Liver (tissue), 9 donors: ENCODE results near the gene MCTP2. TPM values are rescaled to one million over a fixed set of nuclear protein-coding genes. Genes with fewer than 3 reads are reported as not detected.

Experiments
- DNase-seq: peaks from one replicate; pipeline ENCODE4 v3.0.0-alpha.2; 2017; ENCODE audit warnings: low spot score
- H3K27ac ChIP-seq, 2 donors: one replicate each; pipeline ENCODE4 v1.7.0; 2013; ENCODE audit warnings: inconsistent platforms in 2 of 2, low read length in 2 of 2, control low read depth in 1 of 2, low read depth in 1 of 2, mild to moderate bottlenecking in 1 of 2
- H3K27me3 ChIP-seq, 4 donors: one replicate each; pipeline versions ENCODE4 v1.6.1 to v1.7.0; 2013; ENCODE audit warnings: low read length in 3 of 4, inconsistent platforms in 1 of 4, mild to moderate bottlenecking in 1 of 4, moderate library complexity in 1 of 4; ENCODE audit not compliant: control insufficient read depth in 4 of 4, insufficient read depth in 4 of 4
- H3K36me3 ChIP-seq, 4 donors: one replicate each; pipeline versions ENCODE4 v1.6.1 to v1.7.0; 2013; ENCODE audit warnings: low read length in 3 of 4, mild to moderate bottlenecking in 3 of 4, low read depth in 1 of 4, moderate library complexity in 1 of 4; ENCODE audit not compliant: control insufficient read depth in 4 of 4, insufficient read depth in 3 of 4
- H3K4me1 ChIP-seq, 4 donors: one replicate each; pipeline versions ENCODE4 v1.6.1 to v1.7.0; 2013; ENCODE audit warnings: low read length in 3 of 4, mild to moderate bottlenecking in 3 of 4, moderate library complexity in 1 of 4; ENCODE audit not compliant: control insufficient read depth in 4 of 4, insufficient read depth in 4 of 4
- H3K4me3 ChIP-seq, 3 donors: one replicate each; pipeline versions ENCODE4 v1.6.1 to v1.7.0; 2013; ENCODE audit warnings: low read length in 3 of 3, control low read depth in 1 of 3, low read depth in 1 of 3, mild to moderate bottlenecking in 1 of 3
- H3K9ac ChIP-seq, 2 donors: one replicate each; pipeline ENCODE4 v1.7.0; 2013; ENCODE audit warnings: low read length in 2 of 2, mild to moderate bottlenecking in 2 of 2, moderate library complexity in 2 of 2, control low read depth in 1 of 2, low read depth in 1 of 2
- H3K9me3 ChIP-seq, 4 donors: one replicate each; pipeline versions ENCODE4 v1.6.1 to v1.7.0; 2013; ENCODE audit warnings: low read length in 3 of 4; ENCODE audit not compliant: control insufficient read depth in 4 of 4
- ATF3 ChIP-seq: IDR thresholded peaks from 2 replicates; pipeline ENCODE4 v1.6.1; 2016; ENCODE audit warnings: antibody characterized with exemption
- EGR1 ChIP-seq, 2 donors: IDR thresholded peaks; 2 replicates each; pipeline ENCODE4 v1.6.1; 2016 to 2018; ENCODE audit warnings: antibody characterized with exemption in 2 of 2, low read depth in 2 of 2
- FOXA1 ChIP-seq: IDR thresholded peaks from 2 replicates; pipeline ENCODE4 v1.6.1; 2016; ENCODE audit warnings: antibody characterized with exemption
- FOXA2 ChIP-seq: IDR thresholded peaks from 2 replicates; pipeline ENCODE4 v1.6.1; 2016; ENCODE audit warnings: antibody characterized with exemption
- GABPA ChIP-seq, 2 donors: IDR thresholded peaks in 1 of 2; conservative IDR thresholded peaks in 1 of 2; 2 replicates each; pipeline ENCODE4 v1.6.1; 2016; ENCODE audit warnings: antibody characterized with exemption in 2 of 2, mild to moderate bottlenecking in 1 of 2, moderate library complexity in 1 of 2
- HNF4A ChIP-seq, 2 donors: conservative IDR thresholded peaks; 2 replicates each; pipeline ENCODE4 v1.6.1; 2016; ENCODE audit warnings: antibody characterized with exemption in 2 of 2, mild to moderate bottlenecking in 2 of 2
- HNF4G ChIP-seq: IDR thresholded peaks from 2 replicates; pipeline ENCODE4 v1.6.1; 2016; ENCODE audit warnings: antibody characterized with exemption
- JUND ChIP-seq, 2 donors: IDR thresholded peaks; 2 replicates each; pipeline ENCODE4 v1.6.1; 2016; ENCODE audit warnings: antibody characterized with exemption in 2 of 2
- MAX ChIP-seq: IDR thresholded peaks from 2 replicates; pipeline ENCODE4 v1.6.1; 2016; ENCODE audit warnings: antibody characterized with exemption
- NR2F2 ChIP-seq: IDR thresholded peaks from 2 replicates; pipeline ENCODE4 v1.6.1; 2016; ENCODE audit warnings: antibody characterized with exemption
- RAD21 ChIP-seq, 2 donors: IDR thresholded peaks; 2 replicates each; pipeline ENCODE4 v1.6.1; 2016; ENCODE audit warnings: antibody characterized with exemption in 2 of 2, mild to moderate bottlenecking in 2 of 2
- REST ChIP-seq: IDR thresholded peaks from 2 replicates; pipeline ENCODE4 v1.6.1; 2016; ENCODE audit warnings: antibody characterized with exemption, mild to moderate bottlenecking
- RXRA ChIP-seq, 2 donors: IDR thresholded peaks; 2 replicates each; pipeline ENCODE4 v1.6.1; 2017 to 2018; ENCODE audit warnings: antibody characterized with exemption in 2 of 2, mild to moderate bottlenecking in 1 of 2
- SP1 ChIP-seq: IDR thresholded peaks from 2 replicates; pipeline ENCODE4 v1.6.1; 2018; ENCODE audit warnings: antibody characterized with exemption, mild to moderate bottlenecking
- TAF1 ChIP-seq: conservative IDR thresholded peaks from 2 replicates; pipeline ENCODE4 v1.6.1; 2016; ENCODE audit warnings: antibody characterized with exemption, mild to moderate bottlenecking
- YY1 ChIP-seq: IDR thresholded peaks from 2 replicates; pipeline ENCODE4 v1.6.1; 2016; ENCODE audit warnings: antibody characterized with exemption, mild to moderate bottlenecking
- ZBTB33 ChIP-seq: IDR thresholded peaks from 2 replicates; pipeline ENCODE4 v1.6.1; 2016; ENCODE audit warnings: antibody characterized with exemption
- WGBS: extraction: QIAGEN DNeasy Blood & Tissue Kit; methylation state at CpG from one replicate; pipeline ENCODE4 v1.1.7; 2013; 5-methylcytosine and 5-hydroxymethylcytosine counted together
- polyA plus RNA-seq, 2 donors: library from polyadenylated mRNA; stranded (reverse) in 1 of 2; unstranded in 1 of 2; fragments of 200-250 nt in 1 of 2; fragments of >200 nt in 1 of 2; fragmentation: Nextera tagmentation in 1 of 2; extraction: Ambion mirVana in 1 of 2; gene quantifications; one replicate each; pipeline versions ENCODE4 v1.2.1 to v1.2.3, GENCODE V29; 2013 to 2015
- total RNA-seq, 2 donors: library from RNA; depleted of rRNA; stranded (reverse); fragments of >200 nt; gene quantifications; one replicate each; pipeline ENCODE4 v1.2.3, GENCODE V29; 2014
- TF ChIP-seq, protein P1 (sequence below): fragments of 150-350 bp; IDR thresholded peaks from 2 replicates; pipeline ENCODE4 v1.5.1; 2017; ENCODE audit warnings: improper control_type of control experiment, low read depth, low read length; ENCODE audit not compliant: missing input control
- donor health status: healthy.
- donor health status: healthy.
- donor health status: healthy.
- donor health status: healthy.
- donor health status: healthy.

MCTP2 gene
- total and polyA plus RNA-seq, 4 donors, result 0.43 to 9.9 (median 3.5) TPM

DNA sequence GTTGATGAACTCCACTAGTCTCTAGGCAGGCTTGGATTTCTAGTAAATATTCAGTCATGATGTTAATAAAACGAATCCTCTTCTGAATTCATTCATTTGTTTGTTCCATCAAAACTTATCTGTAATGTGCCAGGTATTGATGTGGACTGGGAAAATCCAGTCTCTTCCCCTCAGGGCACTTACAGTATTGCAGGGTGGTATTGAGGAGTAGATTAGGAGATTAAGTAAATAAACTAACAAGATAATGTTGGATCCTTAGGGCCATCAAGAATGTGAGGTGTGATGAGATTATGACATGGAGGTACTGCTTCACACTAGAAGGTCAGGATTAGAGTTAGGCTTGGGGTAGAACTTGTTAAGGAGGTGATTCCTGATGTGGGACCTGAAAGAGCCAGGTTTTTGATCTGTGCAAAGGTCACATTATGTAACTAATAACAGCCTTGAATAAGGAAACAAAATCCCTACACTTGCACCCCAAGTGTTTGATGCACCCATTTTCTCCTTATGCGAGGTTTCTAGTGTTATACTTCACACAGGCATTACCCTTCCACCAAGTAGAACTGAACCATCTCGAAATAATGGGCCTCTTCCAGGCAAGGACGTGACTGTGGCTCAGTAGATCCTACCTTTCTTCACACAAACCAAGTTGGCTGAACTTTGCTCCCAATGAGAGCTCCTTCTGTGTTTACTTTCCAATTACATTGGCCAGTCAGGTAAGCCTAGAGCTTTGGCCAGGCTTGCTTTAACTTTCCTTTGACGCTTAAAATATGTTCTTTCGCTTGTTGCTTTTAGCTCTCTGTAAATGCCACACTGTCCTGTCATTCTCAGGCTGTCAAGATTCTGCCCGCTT, 16.7 kb downstream of the MCTP2 start:
- WGBS, result 50% methylated on average over 7 of the region's 7 CpGs
- no peak for TF ChIP-seq MAX
- peak; percentile 36 for TF ChIP-seq ZBTB33
- TF ChIP-seq RAD21 (IDR thresholded peaks at IDR 0.05), result no peak
- TF ChIP-seq SP1, result peak; percentile 39
- TF ChIP-seq HNF4G, result no peak
- TF ChIP-seq, protein P1, sequence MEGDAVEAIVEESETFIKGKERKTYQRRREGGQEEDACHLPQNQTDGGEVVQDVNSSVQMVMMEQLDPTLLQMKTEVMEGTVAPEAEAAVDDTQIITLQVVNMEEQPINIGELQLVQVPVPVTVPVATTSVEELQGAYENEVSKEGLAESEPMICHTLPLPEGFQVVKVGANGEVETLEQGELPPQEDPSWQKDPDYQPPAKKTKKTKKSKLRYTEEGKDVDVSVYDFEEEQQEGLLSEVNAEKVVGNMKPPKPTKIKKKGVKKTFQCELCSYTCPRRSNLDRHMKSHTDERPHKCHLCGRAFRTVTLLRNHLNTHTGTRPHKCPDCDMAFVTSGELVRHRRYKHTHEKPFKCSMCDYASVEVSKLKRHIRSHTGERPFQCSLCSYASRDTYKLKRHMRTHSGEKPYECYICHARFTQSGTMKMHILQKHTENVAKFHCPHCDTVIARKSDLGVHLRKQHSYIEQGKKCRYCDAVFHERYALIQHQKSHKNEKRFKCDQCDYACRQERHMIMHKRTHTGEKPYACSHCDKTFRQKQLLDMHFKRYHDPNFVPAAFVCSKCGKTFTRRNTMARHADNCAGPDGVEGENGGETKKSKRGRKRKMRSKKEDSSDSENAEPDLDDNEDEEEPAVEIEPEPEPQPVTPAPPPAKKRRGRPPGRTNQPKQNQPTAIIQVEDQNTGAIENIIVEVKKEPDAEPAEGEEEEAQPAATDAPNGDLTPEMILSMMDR, result no peak
- peak; percentile 13 for TF ChIP-seq REST
- TF ChIP-seq HNF4A (conservative IDR thresholded peaks at IDR 0.05), result peak; percentile 61 to 86
- no peak for TF ChIP-seq NR2F2
- TF ChIP-seq JUND (IDR thresholded peaks at IDR 0.05), result peak in 1 of 2 donors; percentile 46
- TF ChIP-seq YY1, result no peak
- no peak for TF ChIP-seq GABPA (IDR thresholded peaks at IDR 0.05 in 1 of 2, conservative IDR thresholded peaks at IDR 0.05 in 1 of 2)
- peak; percentile 85 for TF ChIP-seq FOXA2
- peak in 1 of 2 donors; percentile 49 for TF ChIP-seq RXRA (IDR thresholded peaks at IDR 0.05)
- peak; percentile 89 for TF ChIP-seq FOXA1
- TF ChIP-seq EGR1 (IDR thresholded peaks at IDR 0.05; ENCODE audit: low read depth in 2 of 2), result no peak
- no peak for TF ChIP-seq ATF3
- no peak for TF ChIP-seq TAF1
- H3K9me3 ChIP-seq, result peaks cover 0 to 3% (median 0%) of the 10 kb centered on the region in 4 donors
- H3K4me1 ChIP-seq, result peaks cover 0 to 10% (median 5%) of the 10 kb centered on the region in 4 donors
- DNase-seq, result no peak
- H3K36me3 ChIP-seq, result no peaks in the 10 kb centered on the region
- H3K9ac ChIP-seq, result no peak overlapping the region
- no peaks in the 10 kb centered on the region for H3K27me3 ChIP-seq
- H3K4me3 ChIP-seq, result no peak overlapping the region
- H3K27ac ChIP-seq, result peak overlapping the region in 1 of 2 donors; percentile 22
